Suprapubic skin (tissue), 4 donors: ENCODE measurements around the gene RRAD. TPM values are rescaled to one million over a fixed set of nuclear protein-coding genes. Genes with fewer than 3 reads are reported as not detected.

ENCODE experiments used
- DNase-seq, 2 donors: peaks; one replicate each; pipeline ENCODE4 v3.0.0-alpha.2; 2019; ENCODE audit warnings: low spot score in 2 of 2
- H3K27ac ChIP-seq: fragments of 200-600 bp; sonication (generic); one replicate; pipeline ENCODE4 v1.5.1; 2019
- H3K27me3 ChIP-seq: fragments of 200-600 bp; sonication (generic); one replicate; pipeline ENCODE4 v1.5.1; 2019
- H3K36me3 ChIP-seq: fragments of 200-600 bp; sonication (generic); one replicate; pipeline ENCODE4 v1.5.1; 2019
- H3K4me1 ChIP-seq: fragments of 200-600 bp; sonication (generic); one replicate; pipeline ENCODE4 v1.5.1; 2019
- H3K4me3 ChIP-seq: fragments of 200-600 bp; sonication (generic); one replicate; pipeline ENCODE4 v1.5.1; 2019; ENCODE audit warnings: mild to moderate bottlenecking
- H3K9me3 ChIP-seq: fragments of 200-600 bp; sonication (generic); one replicate; pipeline ENCODE4 v1.5.1; 2019
- EP300 ChIP-seq: sonication (generic); formaldehyde crosslinking; IDR thresholded peaks from one replicate; pipeline ENCODE4 v1.6.1; 2017; ENCODE audit warnings: antibody characterized with exemption
- POLR2A ChIP-seq, 2 donors: fragments of 450-650 bp; IDR thresholded peaks; one replicate each; pipeline ENCODE4 v1.6.1; 2017; ENCODE audit warnings: antibody characterized with exemption in 2 of 2, mild to moderate bottlenecking in 2 of 2, moderate library complexity in 2 of 2
- POLR2AphosphoS5 ChIP-seq, 3 donors: sonication (generic); formaldehyde crosslinking; IDR thresholded peaks; one replicate each; pipeline ENCODE4 v1.6.1; 2017; ENCODE audit warnings: antibody characterized with exemption in 3 of 3
- WGBS: methylation state at CpG from one replicate; pipeline ENCODE4 v1.1.5; 2018; 5-methylcytosine and 5-hydroxymethylcytosine counted together
- total RNA-seq, 4 donors: library from RNA; depleted of rRNA; stranded (reverse); fragments of >200 nt; gene quantifications; one replicate each; pipeline ENCODE4 v1.1.0, GENCODE V29; 2016
- TF ChIP-seq, protein P1 (sequence below), 2 donors: fragments of 200-600 bp in 1 of 2; fragments of 450-650 bp in 1 of 2; sonication (generic) in 1 of 2; IDR thresholded peaks; one replicate each; pipeline ENCODE4 v1.5.1; 2016 to 2019; ENCODE audit warnings: antibody characterized with exemption in 2 of 2, mild to moderate bottlenecking in 1 of 2, moderate library complexity in 1 of 2

The RRAD gene
- total RNA-seq, 4 donors from 2014 or later: 1.5 to 12.1 (median 4.6) TPM

DNA sequence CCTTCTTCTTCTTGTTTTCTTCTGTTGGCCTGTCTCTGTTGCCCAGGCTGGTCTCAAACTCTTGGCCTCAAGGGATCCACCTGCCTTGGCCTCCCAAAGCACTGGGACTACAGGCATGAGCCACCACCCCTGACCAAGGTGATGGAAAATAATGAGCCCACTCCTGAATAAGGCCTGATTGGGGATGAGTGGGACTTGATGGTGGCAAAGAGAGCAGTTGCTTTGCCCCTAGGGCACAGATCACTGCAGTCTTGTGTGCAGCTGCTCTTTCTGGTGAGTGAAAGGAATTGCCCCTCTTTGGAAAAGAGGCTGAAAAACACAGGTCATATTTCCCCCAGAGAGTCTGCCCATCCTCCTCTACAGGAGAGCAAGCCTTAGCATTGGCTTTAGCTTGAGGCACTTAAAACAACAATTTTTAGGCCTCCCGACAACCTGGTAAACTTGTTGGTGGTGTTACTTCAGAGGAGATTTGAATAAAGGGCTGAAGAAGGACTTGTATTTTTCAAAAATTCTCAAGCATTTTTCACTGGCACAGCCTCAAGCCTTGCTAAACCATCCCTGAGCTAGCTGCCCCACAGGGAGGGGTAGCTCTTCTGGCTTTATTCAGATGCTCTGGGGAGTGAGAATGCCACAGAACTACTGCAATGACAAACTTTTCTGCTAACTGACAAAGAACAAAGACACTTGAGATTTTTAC is 51.1 kb downstream of the RRAD start:
- Histone ChIP-seq H3K27ac (no peak overlapping the region), H3K4me3 (no peak overlapping the region), H3K4me1 (peaks cover 10% of the 10 kb centered on the region), H3K9me3 (no peaks in the 10 kb centered on the region), H3K27me3 (no peaks in the 10 kb centered on the region), H3K36me3 (no peaks in the 10 kb centered on the region)
- TF ChIP-seq POLR2A (IDR thresholded peaks at IDR 0.05) (no peak), EP300 (no peak), POLR2AphosphoS5 (IDR thresholded peaks at IDR 0.05) (no peak)
- TF ChIP-seq, protein P1, sequence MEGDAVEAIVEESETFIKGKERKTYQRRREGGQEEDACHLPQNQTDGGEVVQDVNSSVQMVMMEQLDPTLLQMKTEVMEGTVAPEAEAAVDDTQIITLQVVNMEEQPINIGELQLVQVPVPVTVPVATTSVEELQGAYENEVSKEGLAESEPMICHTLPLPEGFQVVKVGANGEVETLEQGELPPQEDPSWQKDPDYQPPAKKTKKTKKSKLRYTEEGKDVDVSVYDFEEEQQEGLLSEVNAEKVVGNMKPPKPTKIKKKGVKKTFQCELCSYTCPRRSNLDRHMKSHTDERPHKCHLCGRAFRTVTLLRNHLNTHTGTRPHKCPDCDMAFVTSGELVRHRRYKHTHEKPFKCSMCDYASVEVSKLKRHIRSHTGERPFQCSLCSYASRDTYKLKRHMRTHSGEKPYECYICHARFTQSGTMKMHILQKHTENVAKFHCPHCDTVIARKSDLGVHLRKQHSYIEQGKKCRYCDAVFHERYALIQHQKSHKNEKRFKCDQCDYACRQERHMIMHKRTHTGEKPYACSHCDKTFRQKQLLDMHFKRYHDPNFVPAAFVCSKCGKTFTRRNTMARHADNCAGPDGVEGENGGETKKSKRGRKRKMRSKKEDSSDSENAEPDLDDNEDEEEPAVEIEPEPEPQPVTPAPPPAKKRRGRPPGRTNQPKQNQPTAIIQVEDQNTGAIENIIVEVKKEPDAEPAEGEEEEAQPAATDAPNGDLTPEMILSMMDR (IDR thresholded peaks at IDR 0.05): no peak
- WGBS: 62% methylated on average over 1 of the region's 1 CpG
- DNase-seq: no peak

DNA sequence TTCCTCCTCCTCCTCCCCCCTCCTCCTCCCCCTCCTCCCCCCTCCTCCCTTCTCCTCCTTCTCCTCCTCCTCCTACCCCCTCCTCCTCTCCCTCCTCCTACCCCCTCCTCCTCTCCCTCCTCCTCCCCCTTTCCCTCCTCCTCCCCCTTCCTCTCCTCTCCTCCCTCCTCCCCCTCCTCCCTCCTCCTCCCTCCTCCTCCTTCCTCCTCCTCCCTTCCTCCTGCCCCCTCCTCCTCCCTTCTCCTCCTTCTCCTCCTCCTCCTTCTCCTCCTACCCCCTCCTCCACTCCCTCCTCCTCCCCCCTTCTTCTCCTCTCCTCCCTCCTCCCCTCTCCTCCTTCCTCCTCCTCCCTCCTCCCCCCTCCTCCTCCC is 51.7 kb downstream of the RRAD start:
- Histone ChIP-seq H3K27me3 (no peaks in the 10 kb centered on the region), H3K36me3 (no peaks in the 10 kb centered on the region), H3K4me3 (no peak overlapping the region), H3K9me3 (no peaks in the 10 kb centered on the region), H3K4me1 (peaks cover 10% of the 10 kb centered on the region), H3K27ac (no peak overlapping the region)
- DNase-seq: no peak
- TF ChIP-seq, protein P1 (IDR thresholded peaks at IDR 0.05): no peak
- TF ChIP-seq EP300 (no peak), POLR2AphosphoS5 (IDR thresholded peaks at IDR 0.05) (no peak), POLR2A (IDR thresholded peaks at IDR 0.05) (no peak)

GRCh38 chr16:66872943-66873684 is 52.2 kb downstream of the RRAD start:
- Histone ChIP-seq H3K9me3 (no peaks in the 10 kb centered on the region), H3K4me3 (peak overlapping the region; percentile 34), H3K4me1 (peaks cover 13% of the 10 kb centered on the region), H3K36me3 (no peaks in the 10 kb centered on the region), H3K27me3 (no peaks in the 10 kb centered on the region), H3K27ac (no peak overlapping the region)
- 5% methylated on average over 27 of the region's 39 CpGs for WGBS
- peak; percentile 92 to 95 for DNase-seq
- no peak for TF ChIP-seq POLR2A (IDR thresholded peaks at IDR 0.05)
- TF ChIP-seq, protein P1 (IDR thresholded peaks at IDR 0.05): peak; percentile 56 to 94

DNA sequence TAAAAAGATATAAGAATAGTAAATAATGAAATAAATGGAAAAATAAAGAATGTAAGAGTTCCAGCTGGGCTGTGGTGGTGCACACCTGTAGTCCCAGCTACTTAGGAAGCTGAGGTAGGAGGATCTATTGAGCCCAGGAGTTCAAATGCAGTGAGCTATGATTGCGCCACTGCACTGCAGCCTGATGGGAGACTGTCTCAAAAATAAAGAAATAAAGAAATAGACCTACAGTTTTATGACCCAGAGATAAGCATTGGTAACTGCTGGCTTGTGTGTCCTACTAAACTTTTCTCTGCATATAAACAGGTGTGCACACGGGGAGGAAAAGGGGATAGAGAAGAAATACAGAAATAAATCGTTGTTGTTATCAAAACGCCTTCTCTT is 52.8 kb downstream of the RRAD start:
- H3K4me1 ChIP-seq: peaks cover 16% of the 10 kb centered on the region
- no peak overlapping the region for H3K27ac ChIP-seq
- DNase-seq: no peak
- H3K27me3 ChIP-seq: no peaks in the 10 kb centered on the region
- TF ChIP-seq, protein P1 (IDR thresholded peaks at IDR 0.05): no peak
- H3K36me3 ChIP-seq: no peaks in the 10 kb centered on the region
- no peaks in the 10 kb centered on the region for H3K9me3 ChIP-seq
- WGBS: 54% methylated on average over 4 of the region's 4 CpGs
- H3K4me3 ChIP-seq: peak overlapping the region; percentile 34

- no peaks in the 10 kb centered on the region for H3K36me3 ChIP-seq
- H3K9me3 ChIP-seq: no peaks in the 10 kb centered on the region
- H3K4me3 ChIP-seq: no peak overlapping the region
- no peaks in the 10 kb centered on the region for H3K27me3 ChIP-seq
- H3K27ac ChIP-seq: no peak overlapping the region
- 90% methylated on average over 3 of the region's 3 CpGs for WGBS
- peaks cover 16% of the 10 kb centered on the region for H3K4me1 ChIP-seq
- no peak for DNase-seq
- no peak for TF ChIP-seq POLR2A (IDR thresholded peaks at IDR 0.05)
- TF ChIP-seq EP300: no peak
- TF ChIP-seq POLR2AphosphoS5 (IDR thresholded peaks at IDR 0.05): no peak
- TF ChIP-seq, protein P1 (IDR thresholded peaks at IDR 0.05): no peak
These were observed 53.5 kb downstream of the RRAD start for GRCh38 chr16:66871840-66872239.
